Measurements from ENCODE around the gene CENPL.

The CENPL gene

GRCh38 chr1:173824315-173825081 is at the start of gene CENPL, which contains the start of gene DARS2:
Gene CENPL, minus strand, starts transcription at chr1:173824883. Its CDS starts 13,584 bp downstream, at chr1:173811299.
Gene DARS2, plus strand, starts transcription at chr1:173824673. Its CDS starts 557 bp downstream, at chr1:173825230.
- TF ChIP-seq, protein P1, sequence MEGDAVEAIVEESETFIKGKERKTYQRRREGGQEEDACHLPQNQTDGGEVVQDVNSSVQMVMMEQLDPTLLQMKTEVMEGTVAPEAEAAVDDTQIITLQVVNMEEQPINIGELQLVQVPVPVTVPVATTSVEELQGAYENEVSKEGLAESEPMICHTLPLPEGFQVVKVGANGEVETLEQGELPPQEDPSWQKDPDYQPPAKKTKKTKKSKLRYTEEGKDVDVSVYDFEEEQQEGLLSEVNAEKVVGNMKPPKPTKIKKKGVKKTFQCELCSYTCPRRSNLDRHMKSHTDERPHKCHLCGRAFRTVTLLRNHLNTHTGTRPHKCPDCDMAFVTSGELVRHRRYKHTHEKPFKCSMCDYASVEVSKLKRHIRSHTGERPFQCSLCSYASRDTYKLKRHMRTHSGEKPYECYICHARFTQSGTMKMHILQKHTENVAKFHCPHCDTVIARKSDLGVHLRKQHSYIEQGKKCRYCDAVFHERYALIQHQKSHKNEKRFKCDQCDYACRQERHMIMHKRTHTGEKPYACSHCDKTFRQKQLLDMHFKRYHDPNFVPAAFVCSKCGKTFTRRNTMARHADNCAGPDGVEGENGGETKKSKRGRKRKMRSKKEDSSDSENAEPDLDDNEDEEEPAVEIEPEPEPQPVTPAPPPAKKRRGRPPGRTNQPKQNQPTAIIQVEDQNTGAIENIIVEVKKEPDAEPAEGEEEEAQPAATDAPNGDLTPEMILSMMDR (IDR thresholded peaks at IDR 0.05; ENCODE audit: insufficient read depth, low read length, missing control alignments), result no peak
- peak within 1 kb of the TSS; percentile 97 for H3K4me3 ChIP-seq (ENCODE audit: low read depth, low read length)
- POLR2A ChIA-PET, result interaction anchor here (0.6 to 2.4 kb wide), 6 partner anchors 16 to 419 kb away, joined by 3 to 12 read pairs (median 3); partner anchors contain the start of genes GAS5 and ZBTB37
- DNase-seq (ENCODE audit: low read depth, low spot score), result peak; percentile 90
- CTCF ChIA-PET, result interaction anchor here (0.7 to 9.1 kb wide), 12 partner anchors 10 to 1082 kb away, joined by 3 to 69 read pairs (median 4); no protein-coding TSS in a partner anchor

DNA sequence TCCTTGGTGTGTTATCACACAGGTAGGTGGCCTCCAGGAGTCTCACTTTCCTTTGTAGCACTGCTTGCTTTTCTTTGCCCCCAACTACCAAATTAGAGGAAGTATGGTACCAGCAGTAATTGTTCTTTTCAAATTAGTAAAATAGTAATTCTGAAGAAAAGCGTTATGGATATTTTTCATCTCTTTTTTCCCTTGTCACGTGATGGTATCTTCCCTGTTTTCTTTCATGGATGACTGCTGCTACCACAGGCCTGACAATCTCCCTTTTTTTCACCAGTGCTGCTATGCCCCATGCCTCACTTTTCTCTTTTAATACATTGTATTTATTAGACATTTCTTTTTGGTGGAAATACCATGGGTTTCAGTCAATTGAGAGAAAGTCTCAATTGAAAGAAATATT is 46.8 kb upstream of the CENPL start:
- no peak for DNase-seq (ENCODE audit: low read depth, low spot score)
- ChIA-PET POLR2A (no interaction called here), CTCF (no interaction called here)
- H3K4me3 ChIP-seq (ENCODE audit: low read depth, low read length), result no peak overlapping the region
- TF ChIP-seq, protein P1 (IDR thresholded peaks at IDR 0.05; ENCODE audit: insufficient read depth, low read length, missing control alignments), result no peak

GRCh38 chr1:173871091-173871490 is 46.4 kb upstream of the CENPL start:
- ChIA-PET CTCF (no interaction called here), POLR2A (no interaction called here)
- DNase-seq (ENCODE audit: low read depth, low spot score), result no peak
- H3K4me3 ChIP-seq (ENCODE audit: low read depth, low read length), result no peak overlapping the region
- TF ChIP-seq, protein P1 (IDR thresholded peaks at IDR 0.05; ENCODE audit: insufficient read depth, low read length, missing control alignments), result no peak

DNA sequence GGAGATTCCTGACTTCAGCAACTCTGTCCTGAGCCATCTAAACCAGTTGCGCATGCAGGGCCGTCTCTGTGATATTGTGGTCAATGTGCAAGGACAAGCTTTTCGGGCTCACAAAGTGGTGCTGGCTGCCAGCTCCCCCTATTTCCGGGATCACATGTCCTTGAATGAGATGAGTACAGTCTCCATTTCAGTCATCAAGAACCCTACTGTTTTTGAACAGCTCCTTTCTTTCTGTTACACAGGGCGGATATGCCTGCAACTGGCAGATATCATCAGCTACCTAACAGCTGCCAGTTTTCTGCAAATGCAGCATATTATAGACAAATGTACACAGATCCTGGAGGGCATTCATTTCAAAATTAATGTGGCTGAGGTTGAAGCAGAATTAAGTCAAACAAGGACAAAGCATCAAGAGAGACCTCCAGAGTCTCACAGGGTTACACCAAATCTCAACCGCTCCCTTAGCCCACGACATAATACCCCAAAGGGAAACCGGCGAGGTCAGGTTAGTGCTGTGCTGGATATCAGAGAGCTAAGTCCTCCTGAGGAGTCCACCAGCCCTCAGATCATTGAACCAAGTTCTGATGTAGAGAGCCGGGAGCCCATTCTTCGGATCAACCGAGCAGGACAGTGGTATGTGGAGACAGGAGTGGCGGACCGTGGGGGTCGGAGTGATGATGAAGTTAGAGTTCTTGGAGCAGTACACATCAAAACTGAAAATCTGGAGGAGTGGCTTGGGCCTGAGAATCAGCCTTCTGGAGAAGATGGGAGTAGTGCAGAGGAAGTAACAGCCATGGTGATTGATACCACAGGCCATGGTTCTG is 45.8 kb upstream of the CENPL start:
- H3K4me3 ChIP-seq (ENCODE audit: low read depth, low read length), result no peak overlapping the region
- CTCF ChIA-PET, result no interaction called here

DNA sequence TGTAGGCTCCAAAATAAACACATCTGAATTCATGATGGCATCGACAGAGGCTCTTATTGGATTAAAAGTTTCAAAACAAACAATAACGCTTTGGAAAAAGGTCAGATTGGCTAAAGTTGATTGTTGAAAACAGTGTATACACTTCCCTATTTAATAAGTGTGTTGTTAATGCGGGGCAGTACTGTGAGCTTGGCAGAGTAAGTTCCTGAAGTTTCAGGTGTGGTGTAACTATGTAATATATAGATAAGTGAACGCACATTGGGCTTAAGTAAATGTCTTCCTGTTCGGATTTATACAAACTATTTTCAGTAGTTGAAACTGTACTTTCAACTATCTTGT is 44.3 kb upstream of the CENPL start:
- peak overlapping the region; percentile 86 for H3K4me3 ChIP-seq (ENCODE audit: low read depth, low read length)
- TF ChIP-seq, protein P1 (IDR thresholded peaks at IDR 0.05; ENCODE audit: insufficient read depth, low read length, missing control alignments), result no peak
- ChIA-PET CTCF (interaction anchor here (1.0 to 1.2 kb wide), 2 partner anchors 9 to 17 kb away, joined by 3 read pairs; no protein-coding TSS in a partner anchor), POLR2A (interaction anchor here (1.2 kb wide), 1 partner anchor 10 kb away, joined by 4 read pairs; no protein-coding TSS in a partner anchor)
- DNase-seq (ENCODE audit: low read depth, low spot score), result no peak

More for the DNA sequence above, 45.8 kb upstream of the CENPL start:
- TF ChIP-seq, protein P1 (IDR thresholded peaks at IDR 0.05; ENCODE audit: insufficient read depth, low read length, missing control alignments), result no peak
- POLR2A ChIA-PET, result no interaction called here
- no peak for DNase-seq (ENCODE audit: low read depth, low spot score)

Measured in AG04449 (cell line).